ENCODE data around the gene PLA2G4B.

DNA sequence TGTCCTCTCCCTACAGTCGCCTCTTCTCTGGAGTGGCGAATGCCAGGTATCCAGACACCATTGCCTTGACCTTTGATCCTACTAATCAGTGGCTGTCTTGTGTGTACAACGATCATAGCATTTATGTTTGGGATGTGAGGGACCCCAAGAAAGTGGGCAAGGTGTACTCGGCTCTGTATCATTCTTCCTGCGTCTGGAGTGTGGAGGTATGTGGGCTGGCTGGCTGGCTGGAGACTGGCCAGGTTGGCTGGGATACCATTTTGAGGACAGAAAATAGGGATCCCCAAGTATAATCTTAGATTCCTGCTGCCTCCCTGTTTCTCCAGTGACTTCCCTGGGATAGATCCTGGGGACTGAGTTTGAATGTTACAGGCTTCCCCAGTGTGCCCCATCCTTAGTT lies 24.1 kb upstream of the PLA2G4B start:
- TF ChIP-seq EP300 (IDR thresholded peaks at IDR 0.05) (no peak), POLR2AphosphoS5 (IDR thresholded peaks at IDR 0.05) (no peak)

Data from sigmoid colon (tissue), 4 donors.